Hematopoietic multipotent progenitor cell treated with erythropoietin and hydrocortisone succinate and interleukin-3 and kit ligand, for 8 days (in vitro differentiated cells): ENCODE measurements around the gene NRDC.
A peak's percentile ranks its signal among the peaks of the same experiment; 100 is the strongest.
"Not testable (repeated sequence)": the region's sequence is repeated elsewhere in the genome, so short reads cannot be mapped to it uniquely, and the experiment has no call there.

Experiments used
- DNase-seq: peaks from one replicate; pipeline ENCODE4 v3.0.0-alpha.2; 2015

The NRDC gene

GRCh38 chr1:51878616-51879336, at the start of gene NRDC:
Gene NRDC (minus strand): TSS chr1:51878727. CDS start chr1:51878615, 112 bp downstream.
- peak; percentile 100 for DNase-seq

GRCh38 chr1:51927029-51927428, 48.5 kb upstream of the NRDC start:
- DNase-seq = no peak

GRCh38 chr1:51926171-51926812, 47.8 kb upstream of the NRDC start:
- DNase-seq = peak; percentile 51

GRCh38 chr1:51924455-51924854, 45.9 kb upstream of the NRDC start:
- no peak for DNase-seq

- no peak for DNase-seq
Measured at GRCh38 chr1:51922040-51922439, 43.5 kb upstream of the NRDC start.

GRCh38 chr1:51920130-51920529, 41.6 kb upstream of the NRDC start:
- DNase-seq = no peak

GRCh38 chr1:51919684-51920083, 41.2 kb upstream of the NRDC start:
- DNase-seq = no peak

- DNase-seq = no peak
Measured at GRCh38 chr1:51916587-51917405, 38.3 kb upstream of the NRDC start.

- no peak for DNase-seq
Measured at GRCh38 chr1:51915951-51916350, 37.4 kb upstream of the NRDC start.

- no peak for DNase-seq
Measured at GRCh38 chr1:51912881-51913280, 34.4 kb upstream of the NRDC start.

GRCh38 chr1:51910221-51911000, 31.9 kb upstream of the NRDC start:
- peak; percentile 7 for DNase-seq

- DNase-seq = no peak
Measured at GRCh38 chr1:51908499-51908898, 30.0 kb upstream of the NRDC start.

- DNase-seq = no peak
Measured at GRCh38 chr1:51907079-51907702, 28.7 kb upstream of the NRDC start.

- no peak for DNase-seq
Measured at GRCh38 chr1:51906306-51907078, 28.0 kb upstream of the NRDC start.

GRCh38 chr1:51902456-51902855, 23.9 kb upstream of the NRDC start:
- DNase-seq = no peak

- DNase-seq = no peak
Measured at GRCh38 chr1:51901151-51901550, 22.6 kb upstream of the NRDC start.

GRCh38 chr1:51899022-51899421, 20.5 kb upstream of the NRDC start:
- no peak for DNase-seq

GRCh38 chr1:51898090-51898734, 19.7 kb upstream of the NRDC start:
- DNase-seq = no peak

GRCh38 chr1:51897699-51898031, 19.1 kb upstream of the NRDC start:
- no peak for DNase-seq

GRCh38 chr1:51894748-51895147, 16.2 kb upstream of the NRDC start:
- not testable (repeated sequence) for DNase-seq

GRCh38 chr1:51878308-51878615, 265 bp downstream of the NRDC start:
- DNase-seq = no peak
